NCI-H2107 treated with DMSO at 0.1 percent for 48 hours (cell line): ENCODE data around the gene ABHD14A.
"Not testable (repeated sequence)": the region's sequence is repeated elsewhere in the genome, so short reads cannot be mapped to it uniquely, and the experiment has no call there.

Experiments used
- DNase-seq: peaks from one replicate; lab custom pipeline; 2025; ENCODE audit not compliant: unreplicated experiment; lab: John Stamatoyannopoulos, UW

ABHD14A gene

DNA sequence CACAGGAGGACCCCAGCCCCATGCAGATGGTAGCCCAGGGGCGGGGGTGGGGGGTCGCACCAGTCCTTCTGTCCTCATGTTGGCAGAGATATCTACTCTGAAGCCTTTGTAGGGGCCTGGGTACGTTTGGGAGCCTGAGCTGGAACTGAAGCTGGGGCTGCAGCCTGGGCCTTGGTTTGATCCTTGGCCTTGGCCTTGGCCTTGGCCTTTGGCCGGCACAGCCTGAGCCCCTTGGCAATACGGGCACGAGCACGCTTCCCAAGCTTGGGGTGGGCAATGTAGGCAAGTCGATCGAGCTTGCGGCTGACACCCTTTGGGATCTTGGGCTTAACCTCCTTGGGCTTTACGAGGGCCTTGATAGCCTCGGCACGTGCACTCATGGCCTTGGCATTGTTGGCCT is 18.8 kb downstream of the ABHD14A start:
- DNase-seq, result not testable (repeated sequence)

DNA sequence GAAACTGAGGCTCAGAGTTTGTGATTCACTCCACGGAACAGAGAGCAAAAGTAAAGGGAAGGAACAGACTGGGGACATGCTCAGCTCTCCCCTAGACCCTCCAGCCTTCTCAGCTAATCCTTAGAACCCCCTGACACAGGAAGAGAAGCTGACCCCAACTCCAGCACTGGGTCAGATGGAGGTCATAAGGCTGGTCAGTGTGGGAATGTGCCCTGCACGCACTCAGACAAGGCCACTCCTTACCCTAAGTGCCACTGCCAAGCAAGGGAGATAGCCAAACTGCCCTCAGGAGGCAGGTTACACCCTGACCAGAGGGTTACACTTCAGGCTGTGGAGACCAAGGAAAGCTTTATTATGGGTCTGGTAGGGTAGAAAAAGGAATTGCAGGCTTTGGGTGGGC is 19.7 kb downstream of the ABHD14A start:
- no peak for DNase-seq

DNA sequence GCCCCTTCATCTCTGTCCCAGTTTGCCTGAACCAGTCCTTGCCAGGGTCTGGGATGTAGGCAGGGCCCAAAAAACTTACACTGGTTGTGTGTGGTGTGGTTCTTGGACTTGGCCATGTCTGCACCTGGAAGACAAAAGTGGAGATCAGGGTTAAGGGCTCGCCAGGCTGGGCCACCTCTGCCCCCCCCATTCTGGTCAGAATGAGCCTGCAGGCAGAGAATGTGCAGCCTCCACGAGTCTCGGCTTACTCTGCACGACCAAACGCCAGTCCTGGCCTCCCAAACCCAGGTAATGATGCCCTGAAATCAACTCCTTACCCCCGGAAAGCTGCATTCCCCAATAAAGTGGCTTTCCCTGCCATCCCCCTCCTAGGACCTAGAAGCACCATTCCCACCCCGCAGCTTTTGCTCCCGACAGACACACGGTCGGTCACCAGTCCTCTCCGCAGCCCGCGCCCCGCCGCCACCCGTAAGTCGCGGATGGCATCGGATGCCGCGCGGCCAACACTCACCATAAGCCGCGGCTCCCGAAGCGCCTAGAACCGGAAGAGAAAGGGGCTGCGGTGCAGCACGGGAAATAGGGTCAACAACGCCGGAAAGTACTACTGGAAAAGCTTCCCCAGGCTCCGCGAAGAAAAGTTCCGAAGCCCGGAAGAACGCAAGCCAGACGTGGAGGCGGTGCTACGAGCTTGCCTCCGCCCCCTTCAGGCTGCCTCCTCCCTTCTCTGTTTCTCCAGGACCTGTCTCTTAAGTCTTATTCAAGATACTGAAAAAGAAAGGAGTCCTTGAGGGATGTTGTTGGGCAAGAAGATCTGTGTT is 20.7 kb downstream of the ABHD14A start, which contains the start of gene RPL29:
Gene RPL29, minus strand, starts transcription at position 550 of the 818 bp plus-strand sequence. Its CDS starts 434 bp downstream, at position 116.
- DNase-seq, result peak; percentile 57

DNA sequence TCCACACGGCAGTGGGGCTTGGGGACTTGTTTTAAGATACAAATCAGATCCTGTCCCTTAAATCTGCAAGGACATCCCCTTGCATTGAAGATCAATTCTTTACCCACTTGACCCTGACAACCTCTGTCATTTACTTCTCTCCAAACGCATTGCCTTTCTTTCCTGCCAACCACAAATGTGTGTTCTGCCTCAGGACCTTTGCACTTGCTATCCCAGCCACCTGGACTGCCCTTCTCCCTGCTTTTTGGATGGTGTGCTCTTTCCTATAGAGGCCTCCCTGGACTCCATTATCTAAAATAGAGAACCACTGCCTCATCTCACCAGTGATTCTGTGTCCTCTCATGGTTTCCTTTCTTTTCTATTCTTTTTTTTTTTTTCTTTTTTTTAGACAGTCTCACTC is 22.3 kb downstream of the ABHD14A start:
- DNase-seq, result no peak

DNA sequence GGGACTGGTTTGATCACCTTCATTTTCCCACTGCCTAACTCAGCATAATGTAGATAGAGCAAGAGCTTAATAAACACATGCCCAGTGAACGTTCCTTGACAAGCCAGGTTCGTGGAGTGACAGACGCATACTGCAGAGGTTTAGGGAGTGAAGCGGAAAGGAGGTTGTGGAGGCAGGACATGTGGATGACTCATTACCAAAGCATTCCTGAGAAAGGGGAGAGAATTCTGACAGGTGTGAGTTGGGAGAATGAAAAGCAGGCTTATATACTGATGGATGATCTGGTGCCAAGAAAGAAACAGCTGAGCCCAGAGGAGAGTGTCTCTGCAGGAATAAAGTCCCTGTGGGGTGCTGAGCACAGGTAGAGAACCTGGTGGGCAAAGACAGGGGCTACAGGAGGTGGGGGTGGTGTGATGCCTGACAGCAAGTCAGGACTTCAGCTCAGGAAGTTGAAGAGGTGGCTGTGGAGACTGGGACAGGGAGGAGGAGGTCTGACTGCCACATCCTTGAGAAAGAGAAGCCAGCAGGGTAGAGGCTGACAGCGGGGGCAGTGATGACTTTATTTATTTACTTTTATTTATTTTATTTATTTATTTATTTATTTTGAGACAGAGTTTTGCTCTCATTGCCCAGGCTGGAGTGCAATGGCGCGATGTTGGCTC is 23.2 kb downstream of the ABHD14A start:
- no peak for DNase-seq

DNA sequence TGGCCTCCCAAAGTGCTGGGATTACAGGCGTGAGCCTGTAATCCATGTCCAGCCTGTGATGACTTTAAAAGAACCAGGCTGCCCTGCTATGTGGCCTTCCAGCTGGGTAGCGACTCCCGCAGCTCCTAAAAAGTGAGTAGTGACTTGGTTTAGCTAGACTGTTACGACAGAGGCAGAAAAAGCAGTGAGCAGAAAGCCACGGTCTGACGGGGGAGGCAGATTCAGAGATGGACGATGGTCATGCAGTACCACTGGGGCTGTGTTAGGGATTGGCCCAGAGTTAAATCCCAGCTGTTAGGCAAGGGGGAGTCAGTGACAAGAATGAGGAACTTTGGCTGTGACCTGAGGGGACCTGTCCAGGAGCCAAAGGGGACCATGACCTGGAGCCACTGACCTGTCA is 23.9 kb downstream of the ABHD14A start:
- no peak for DNase-seq

DNA sequence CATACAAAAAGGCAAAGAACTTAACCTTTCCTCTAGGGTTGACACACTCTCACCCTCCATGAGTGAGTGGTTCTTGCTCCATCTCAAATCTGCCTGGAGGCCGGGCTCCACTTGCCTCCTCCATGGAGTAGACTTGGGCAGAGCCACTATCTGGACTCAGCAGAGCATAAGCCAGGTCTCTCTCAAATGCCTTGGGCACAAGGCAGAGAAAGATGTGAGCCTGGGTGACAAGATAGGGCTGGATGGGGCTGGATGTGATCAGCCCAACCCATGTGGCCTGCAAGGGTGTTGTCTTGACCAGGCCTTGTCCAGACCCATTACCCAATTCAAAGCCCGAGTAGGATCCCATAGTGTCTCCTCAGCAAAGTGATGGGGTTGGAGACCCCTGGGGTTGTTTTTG is 25.0 kb downstream of the ABHD14A start:
- DNase-seq, result no peak

DNA sequence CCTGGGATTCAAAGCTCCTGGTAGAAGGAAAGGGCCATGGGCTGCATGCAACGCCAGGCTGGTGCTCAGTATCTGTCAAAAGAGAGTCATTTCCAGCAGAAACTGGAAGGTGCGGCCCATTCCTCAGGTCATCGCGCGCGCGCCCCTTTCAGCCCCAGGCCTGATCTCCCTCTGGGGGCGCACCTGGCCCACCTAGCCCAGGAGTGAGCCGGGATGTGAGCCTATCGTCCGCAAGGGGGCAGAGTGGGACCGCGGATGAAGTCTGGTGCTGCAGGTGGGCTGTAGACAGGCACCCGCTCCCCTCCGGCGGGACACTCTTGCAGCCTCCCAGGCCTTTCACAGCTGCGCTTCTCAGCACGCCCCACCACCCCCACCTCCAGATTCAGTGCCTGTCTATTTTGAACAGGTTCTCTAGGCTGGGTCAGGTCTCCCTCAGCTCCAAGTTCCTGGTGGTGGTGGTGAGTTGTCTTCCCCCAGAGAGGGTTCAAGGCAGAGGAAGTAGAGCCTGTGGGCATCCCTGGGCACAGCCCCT is 26.6 kb downstream of the ABHD14A start:
- no peak for DNase-seq

DNA sequence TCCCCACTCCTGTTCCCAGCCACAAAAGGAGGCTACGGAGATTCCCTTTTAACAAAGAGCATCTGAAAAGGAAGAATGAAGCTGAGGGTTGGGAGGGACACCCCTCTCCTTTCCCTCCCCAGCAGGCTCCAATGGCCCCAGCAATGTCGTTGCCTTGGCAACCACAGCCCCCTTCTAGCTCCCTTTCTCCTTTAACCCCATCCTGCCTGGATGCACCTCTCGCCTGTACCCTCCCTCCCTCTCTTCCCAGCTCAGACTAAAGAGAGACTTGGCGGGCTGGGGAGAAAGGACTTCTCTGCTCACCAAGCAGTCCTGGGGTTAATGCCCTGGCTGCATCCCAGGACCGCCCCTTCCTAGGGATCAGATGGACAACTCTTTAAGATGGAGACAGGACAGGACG is 27.9 kb downstream of the ABHD14A start:
- DNase-seq, result no peak

DNA sequence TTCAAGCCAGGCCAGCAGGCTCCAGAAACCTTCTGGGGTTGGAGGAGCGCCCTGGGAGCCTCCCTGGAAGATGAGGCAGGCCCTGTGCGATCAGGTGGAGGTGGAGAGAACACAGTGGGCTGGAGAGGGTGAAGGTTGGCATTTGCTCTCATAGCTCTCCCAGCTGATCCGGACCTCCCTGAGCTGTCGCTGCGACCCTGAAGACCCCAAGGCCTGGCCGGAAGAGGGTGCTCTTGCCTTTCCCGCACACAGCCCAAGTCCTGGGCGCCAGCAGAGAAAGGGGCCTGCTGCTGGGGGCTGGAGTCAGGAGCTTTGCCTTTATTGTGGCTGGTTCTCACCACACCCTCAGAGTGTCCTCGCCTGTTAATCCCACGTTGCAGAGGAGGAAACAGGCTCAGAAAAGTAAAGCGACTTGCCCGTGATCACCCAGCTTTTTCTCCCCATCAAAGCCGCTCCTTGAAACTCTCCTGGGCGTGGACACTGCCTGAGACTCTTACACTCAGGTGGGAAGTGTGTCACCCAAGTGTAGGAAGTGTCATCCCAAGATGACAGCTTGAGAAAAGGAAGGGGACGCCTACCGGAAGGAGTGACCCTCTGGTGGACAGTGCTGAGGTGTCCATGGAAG is 29.4 kb downstream of the ABHD14A start:
- no peak for DNase-seq

DNA sequence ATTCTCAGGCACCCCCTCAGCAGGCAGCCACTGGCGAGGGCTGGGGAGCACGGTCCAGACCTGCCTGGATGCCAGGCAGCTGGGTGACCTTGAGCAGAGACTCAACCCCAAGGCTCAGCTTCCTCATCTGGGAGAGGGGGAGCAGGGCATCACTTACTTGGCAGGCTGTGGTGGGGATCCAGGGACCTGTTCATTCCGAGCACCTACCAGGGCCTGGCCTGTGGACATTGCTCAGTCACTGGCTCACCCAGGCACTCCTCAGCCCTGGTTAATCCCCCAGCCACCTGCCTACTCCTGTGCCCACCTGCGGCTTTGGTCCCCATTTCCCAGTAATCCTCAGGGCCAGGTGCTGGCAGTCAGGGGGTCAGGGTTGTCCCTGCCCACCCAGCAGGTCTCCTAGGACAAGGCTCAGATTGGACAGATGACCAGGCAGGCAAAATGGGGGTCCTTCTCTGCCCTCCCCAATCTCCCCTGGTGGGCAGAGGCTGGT is 30.1 kb downstream of the ABHD14A start:
- no peak for DNase-seq

DNA sequence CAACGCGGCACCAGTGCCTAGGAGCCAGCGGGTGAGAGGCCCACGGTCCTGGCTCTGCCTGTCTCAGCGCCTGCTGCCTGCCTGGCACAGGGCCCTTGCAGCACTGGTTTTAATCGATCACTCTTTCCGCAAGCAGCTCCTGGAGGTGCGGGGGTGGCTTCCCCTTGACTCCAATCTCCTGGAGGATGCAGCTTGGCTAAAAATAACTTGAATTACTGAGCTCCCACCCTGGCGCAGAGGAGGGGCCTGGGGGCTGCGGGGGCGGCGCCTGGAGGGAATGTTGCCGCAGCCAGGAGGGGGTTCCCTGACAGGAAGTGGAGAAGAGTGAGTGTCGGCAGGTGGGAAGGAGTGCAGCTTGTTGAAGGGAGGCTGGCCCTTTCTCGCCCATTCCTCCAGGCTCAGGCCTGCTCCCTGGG is 30.7 kb downstream of the ABHD14A start:
- DNase-seq, result no peak

DNA sequence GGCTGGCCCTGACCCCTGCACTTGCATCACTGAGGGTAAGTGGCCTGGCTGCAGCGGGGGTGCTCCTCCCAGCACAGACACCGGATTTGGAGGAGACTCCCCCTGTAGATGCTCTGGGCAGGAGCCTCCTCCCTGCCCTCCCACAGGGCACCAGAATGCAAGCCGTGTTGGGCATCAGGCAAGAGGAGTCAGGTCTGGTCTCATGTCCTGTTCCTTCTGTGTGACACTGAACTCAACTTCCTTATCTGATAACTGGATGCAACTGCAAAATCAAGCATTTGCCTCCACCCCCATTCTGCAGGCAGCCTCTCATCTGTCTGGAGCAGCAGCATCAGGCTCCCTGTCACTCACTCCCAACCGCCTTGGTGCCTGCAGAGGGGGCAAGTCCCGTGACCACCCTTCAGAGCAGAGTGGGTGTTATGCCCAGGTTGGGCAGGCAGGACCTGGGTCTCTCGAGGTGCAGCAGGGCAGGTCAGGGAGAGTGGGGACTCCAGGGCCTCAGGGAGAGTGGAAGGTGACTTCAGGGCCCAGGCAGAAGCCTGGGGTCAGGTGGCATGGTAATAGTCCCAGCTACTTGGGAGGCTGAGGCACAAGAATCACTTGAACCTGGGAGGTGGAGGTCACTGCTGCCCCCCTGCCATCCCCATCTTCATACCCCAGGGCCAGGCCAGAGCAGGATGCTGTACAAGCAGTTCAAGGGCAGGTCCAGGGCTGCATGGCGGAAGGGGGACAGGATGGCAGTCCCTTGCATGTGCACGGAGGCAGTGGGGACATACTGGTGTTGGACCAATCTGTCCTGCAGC is 31.4 kb downstream of the ABHD14A start:
- no peak for DNase-seq

DNA sequence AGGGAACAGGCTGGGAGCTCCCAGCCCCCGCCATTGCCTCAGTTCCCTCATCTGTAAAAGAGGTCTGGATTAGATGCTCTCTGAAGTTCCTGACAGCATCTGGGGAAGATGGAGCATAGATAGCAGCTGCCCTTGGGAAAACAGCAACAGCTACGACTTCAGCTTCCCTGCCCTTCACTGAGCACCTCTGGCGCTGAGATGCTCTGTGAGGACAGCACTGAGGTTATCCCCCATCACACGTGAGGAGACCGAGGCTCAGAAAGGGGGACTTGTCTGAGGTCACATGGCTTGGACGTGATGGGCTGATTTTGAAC is 31.9 kb downstream of the ABHD14A start:
- DNase-seq, result no peak

DNA sequence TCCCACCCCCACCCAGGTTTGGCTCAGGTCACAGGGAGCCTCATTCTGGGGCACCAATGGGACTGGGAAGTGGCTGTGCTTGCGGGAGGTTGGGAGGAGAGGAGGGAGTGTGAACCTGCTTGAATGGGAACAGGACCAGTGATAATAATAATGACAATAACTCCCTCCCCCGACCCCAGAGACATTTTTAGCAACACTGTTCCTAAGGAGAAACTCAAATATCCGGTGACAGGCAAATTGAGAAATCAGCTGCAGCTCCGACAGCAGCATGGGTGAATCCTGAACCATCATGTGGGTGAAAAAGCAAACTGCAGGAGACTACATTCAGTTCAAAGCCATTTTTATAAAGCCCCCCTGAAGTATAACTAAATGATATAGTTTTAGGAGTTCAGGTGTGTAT is 32.4 kb downstream of the ABHD14A start:
- no peak for DNase-seq

DNA sequence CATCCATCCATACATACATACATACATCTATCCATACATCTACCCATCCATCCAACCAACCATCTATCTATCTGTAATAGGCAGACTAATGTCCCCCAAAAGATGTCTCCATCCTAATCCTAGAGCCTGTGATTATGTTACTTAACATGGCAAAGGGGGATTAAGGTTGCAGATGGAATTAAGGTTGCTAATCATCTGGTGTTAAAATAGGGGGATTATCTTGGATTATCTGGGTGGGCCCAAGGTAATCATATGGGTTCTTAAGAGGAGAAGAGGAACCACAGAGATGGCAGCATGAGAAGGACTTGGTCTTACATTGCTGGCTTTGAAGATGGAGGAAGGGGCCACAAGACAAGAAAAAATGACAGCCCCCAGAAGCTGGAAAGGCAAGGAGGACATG is 35.6 kb downstream of the ABHD14A start:
- no peak for DNase-seq

DNA sequence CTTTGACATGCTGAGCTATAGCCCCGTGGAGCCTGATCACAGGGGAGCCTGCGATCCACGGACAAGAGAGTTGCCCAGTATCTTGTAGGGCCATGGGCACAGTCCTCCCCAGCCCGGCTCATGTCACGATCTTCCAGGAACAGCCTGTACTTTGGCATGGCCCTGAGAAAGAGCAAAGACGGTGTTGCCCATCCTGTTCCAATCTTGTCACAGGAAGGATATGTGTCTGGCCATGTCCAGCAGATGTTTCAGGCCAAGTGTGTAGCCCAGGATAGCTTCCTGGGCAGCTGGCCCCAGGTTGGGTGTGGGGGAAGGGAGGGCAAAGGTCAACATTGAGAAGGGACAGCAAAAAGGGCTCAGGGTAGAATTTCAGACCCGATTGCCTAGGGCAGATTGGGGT is 37.8 kb downstream of the ABHD14A start:
- DNase-seq, result no peak

DNA sequence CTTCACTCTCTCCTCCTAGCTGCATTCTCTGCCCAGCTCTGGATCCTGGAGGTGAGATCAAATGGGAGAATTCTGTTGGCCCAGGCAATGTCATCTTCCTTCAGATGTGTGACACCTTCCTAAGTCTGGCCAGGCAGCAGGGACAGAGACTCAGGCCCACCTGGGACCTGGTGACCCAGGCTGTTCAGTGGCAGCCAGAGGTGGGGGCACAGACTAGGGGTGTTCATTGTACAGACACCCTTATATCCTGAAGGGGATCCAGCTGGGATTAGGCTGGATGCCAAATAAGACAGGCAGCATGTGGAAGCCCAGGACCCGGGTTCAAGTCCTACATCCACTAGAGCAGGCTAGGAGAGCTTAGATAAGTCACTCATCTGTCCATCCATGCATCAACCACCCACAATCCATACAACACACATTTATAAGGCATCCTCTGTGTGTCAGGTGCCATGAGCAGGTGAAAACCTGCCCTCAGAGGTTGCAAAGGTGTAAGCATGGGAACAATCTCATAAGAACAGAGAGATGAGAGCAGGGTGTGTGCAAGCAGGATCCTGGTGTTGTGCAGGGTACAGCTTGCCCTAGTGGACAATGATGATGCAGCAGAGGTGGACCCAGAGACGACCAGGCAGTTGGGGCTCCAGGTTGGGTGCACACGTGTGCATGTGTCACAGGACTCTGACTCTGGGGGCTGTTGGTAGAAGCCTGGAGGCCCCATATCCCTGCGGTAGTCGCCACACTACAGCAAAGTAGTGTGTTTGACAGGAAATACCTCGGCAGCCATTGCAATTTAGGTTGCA is 39.1 kb downstream of the ABHD14A start:
- DNase-seq, result no peak

DNA sequence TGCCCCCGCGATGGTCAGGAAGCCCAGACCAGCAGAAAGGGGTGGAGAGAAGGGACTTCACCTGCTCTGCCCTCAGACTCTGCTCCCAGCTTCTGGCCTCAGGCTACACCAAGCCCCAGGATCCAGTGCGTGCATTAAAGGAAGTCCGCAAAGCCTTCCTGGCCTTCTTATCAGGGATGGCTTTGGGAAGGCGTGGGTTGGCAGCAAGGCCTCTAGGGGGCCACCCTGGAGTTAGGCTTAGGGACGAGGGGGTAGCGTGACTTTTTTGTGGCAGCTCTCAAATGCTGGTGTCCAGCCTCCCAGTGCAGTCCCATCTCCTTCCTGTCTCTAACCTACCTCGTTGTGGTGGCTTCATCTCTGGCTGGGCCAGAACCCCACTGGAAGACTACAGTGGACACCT is 39.7 kb downstream of the ABHD14A start:
- no peak for DNase-seq
